A549 treated with AZD2906 at 1 μM for 4 hours (cell line): ENCODE data around the gene ATP9A. TPM values are rescaled to one million over a fixed set of nuclear protein-coding genes. Genes with fewer than 3 reads are reported as not detected.

Experiments
- total RNA-seq: library from RNA; stranded (reverse); fragments of 200-300 nt; extraction: Qiagen RNA extraction; gene quantifications from 5 replicates; pipeline ENCODE4 v1.2.3, GENCODE V29; 2022

ATP9A gene, protein sequence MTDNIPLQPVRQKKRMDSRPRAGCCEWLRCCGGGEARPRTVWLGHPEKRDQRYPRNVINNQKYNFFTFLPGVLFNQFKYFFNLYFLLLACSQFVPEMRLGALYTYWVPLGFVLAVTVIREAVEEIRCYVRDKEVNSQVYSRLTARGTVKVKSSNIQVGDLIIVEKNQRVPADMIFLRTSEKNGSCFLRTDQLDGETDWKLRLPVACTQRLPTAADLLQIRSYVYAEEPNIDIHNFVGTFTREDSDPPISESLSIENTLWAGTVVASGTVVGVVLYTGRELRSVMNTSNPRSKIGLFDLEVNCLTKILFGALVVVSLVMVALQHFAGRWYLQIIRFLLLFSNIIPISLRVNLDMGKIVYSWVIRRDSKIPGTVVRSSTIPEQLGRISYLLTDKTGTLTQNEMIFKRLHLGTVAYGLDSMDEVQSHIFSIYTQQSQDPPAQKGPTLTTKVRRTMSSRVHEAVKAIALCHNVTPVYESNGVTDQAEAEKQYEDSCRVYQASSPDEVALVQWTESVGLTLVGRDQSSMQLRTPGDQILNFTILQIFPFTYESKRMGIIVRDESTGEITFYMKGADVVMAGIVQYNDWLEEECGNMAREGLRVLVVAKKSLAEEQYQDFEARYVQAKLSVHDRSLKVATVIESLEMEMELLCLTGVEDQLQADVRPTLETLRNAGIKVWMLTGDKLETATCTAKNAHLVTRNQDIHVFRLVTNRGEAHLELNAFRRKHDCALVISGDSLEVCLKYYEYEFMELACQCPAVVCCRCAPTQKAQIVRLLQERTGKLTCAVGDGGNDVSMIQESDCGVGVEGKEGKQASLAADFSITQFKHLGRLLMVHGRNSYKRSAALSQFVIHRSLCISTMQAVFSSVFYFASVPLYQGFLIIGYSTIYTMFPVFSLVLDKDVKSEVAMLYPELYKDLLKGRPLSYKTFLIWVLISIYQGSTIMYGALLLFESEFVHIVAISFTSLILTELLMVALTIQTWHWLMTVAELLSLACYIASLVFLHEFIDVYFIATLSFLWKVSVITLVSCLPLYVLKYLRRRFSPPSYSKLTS
- total RNA-seq, result 12.6 to 17.9 TPM (median 15.7 TPM) in 5 replicates

DNA sequence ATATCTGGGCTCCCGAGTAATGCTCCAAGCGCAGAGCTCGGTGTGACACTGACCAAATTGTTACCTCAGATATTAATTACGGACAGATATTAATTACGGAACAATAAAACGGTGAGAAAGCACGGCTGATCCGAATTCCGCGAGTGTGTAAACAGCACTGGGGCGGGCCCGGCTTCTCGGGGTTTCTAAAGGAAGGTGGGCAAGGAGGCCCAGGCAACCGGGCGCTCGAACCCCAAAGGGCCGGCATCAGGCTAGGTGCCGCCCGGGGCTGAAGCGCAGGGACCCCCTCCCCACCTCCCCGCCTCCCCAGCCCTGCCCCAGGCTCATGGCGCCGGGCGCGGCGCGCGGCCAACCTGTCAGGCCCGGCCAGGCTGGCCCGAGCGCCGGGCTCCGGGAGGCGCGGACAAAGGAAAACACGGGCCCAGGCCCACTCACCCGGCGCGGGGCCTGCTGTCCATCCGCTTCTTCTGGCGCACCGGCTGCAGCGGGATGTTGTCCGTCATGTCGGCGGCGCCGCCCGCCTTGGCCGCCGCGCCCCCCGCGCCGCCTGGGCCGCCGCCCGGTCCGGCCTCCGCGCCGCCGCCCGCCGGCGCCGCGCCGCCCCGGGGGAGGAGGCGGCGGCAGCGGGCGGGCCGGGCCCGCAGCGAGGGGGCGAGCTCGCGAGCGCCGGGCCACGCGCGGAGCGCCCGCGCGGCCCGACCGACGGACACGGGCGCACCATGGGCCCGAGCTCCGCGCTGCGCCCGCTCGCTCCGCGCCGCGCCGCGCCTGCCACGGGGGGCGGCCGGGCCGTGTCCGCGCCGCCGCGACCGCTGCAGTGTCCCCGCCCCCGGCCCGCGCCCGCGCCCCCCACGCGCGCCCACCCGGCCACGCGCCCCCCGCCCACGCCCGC is at the start of gene ATP9A:
ATP9A (minus strand) TSS at position 524 of the 892 bp plus-strand sequence; CDS start at position 503, 21 bp downstream.

DNA sequence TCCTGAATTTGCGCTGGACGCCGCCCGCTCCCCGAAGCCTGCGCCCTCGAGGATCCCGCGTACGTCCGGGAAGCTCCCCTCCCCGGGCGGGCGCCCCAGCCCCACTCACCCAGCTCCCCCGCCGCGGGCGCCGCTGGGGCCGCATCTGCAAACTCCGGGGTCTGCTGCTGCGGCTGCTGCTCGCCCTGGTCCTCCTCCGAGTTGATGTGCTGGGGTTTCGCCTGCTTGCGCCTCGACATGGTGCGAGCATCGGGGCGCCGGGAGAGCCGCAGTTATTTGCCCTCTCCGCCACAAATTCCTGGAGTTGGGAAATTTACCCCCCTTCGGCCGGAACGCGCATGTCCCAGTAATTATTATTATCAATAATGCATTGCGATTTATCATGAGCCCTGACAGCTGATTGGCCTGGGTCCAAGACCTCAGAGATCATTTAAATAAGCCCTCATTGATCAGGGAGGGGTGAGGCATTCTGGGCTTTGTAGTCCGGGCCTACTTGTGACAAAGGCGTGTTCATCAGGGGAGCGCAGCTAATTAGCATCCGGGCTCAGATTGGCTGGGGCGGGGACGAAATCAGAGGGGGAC is 34.1 kb upstream of the ATP9A start, which contains the start of gene SALL4:
SALL4 (minus strand) TSS at position 352 of the 582 bp plus-strand sequence; CDS start at position 239, 113 bp downstream.

Other genes starting within 250 kb of the ATP9A start
- 7.4 to 8.9 TPM (median 8.4 TPM) in 5 replicates for gene NFATC2, start 225.7 kb downstream of the ATP9A start, total RNA-seq
- 1.2 to 1.4 TPM (median 1.4 TPM) in 5 replicates for gene SALL4, start 34.1 kb upstream of the ATP9A start, total RNA-seq